Chondrocyte (in vitro differentiated cells): Measurements from ENCODE around the gene IL27RA. TPM values are rescaled to one million over a fixed set of nuclear protein-coding genes. Genes with fewer than 3 reads are reported as not detected.

Experiments
- DNase-seq: peaks from one replicate; pipeline ENCODE4 v3.0.0; 2021; ENCODE audit warnings: mixed read lengths, low spot score
- H3K27ac Mint-ChIP-seq: one replicate; pipeline ENCODE4 v1.8.0; 2021; ENCODE audit warnings: mild to moderate bottlenecking, moderate library complexity, mixed read lengths; ENCODE audit not compliant: unreplicated experiment
- H3K27me3 Mint-ChIP-seq: 2 replicates; pipeline ENCODE4 v1.8.0; 2021; ENCODE audit warnings: low read depth, mixed read lengths
- H3K36me3 Mint-ChIP-seq: 2 replicates; pipeline ENCODE4 v1.8.0; 2021; ENCODE audit warnings: low read depth, mixed read lengths
- H3K4me1 Mint-ChIP-seq: 2 replicates; pipeline ENCODE4 v1.8.0; 2021; ENCODE audit warnings: low read depth, mild to moderate bottlenecking, mixed read lengths
- H3K4me3 Mint-ChIP-seq: one replicate; pipeline ENCODE4 v1.8.0; 2021; ENCODE audit warnings: mild to moderate bottlenecking, moderate library complexity, mixed read lengths; ENCODE audit not compliant: unreplicated experiment
- H3K9me3 Mint-ChIP-seq: 2 replicates; pipeline ENCODE4 v1.8.0; 2021; ENCODE audit warnings: low read depth, mixed read lengths
- CTCF ChIP-seq: fragments of 200-600 bp; sonication (generic); IDR thresholded peaks from 2 replicates; pipeline ENCODE4 v1.5.0; 2021; ENCODE audit warnings: antibody characterized with exemption, mild to moderate bottlenecking, moderate library complexity
- total RNA-seq: library from RNA; stranded (reverse); gene quantifications from 3 replicates; pipeline ENCODE4 v1.2.1, GENCODE V29; 2021

The IL27RA gene
- total RNA-seq, 1 donor from 2014 or later = 3.0 TPM

GRCh38 chr19:14063105-14063504 lies 31.5 kb downstream of the IL27RA start:
- DNase-seq = no peak
- Mint-ChIP-seq H3K27ac (no peak overlapping the region), H3K4me3 (no peak overlapping the region), H3K27me3 (peaks cover 3% of the 10 kb centered on the region), H3K4me1 (peaks cover 6% of the 10 kb centered on the region), H3K9me3 (no peaks in the 10 kb centered on the region), H3K36me3 (no peaks in the 10 kb centered on the region)
- TF ChIP-seq CTCF = no peak

GRCh38 chr19:14066134-14066533 lies 34.6 kb downstream of the IL27RA start:
- no peaks in the 10 kb centered on the region for H3K36me3 Mint-ChIP-seq
- TF ChIP-seq CTCF = no peak
- no peaks in the 10 kb centered on the region for H3K27me3 Mint-ChIP-seq
- H3K27ac Mint-ChIP-seq = no peak overlapping the region
- no peaks in the 10 kb centered on the region for H3K9me3 Mint-ChIP-seq
- H3K4me3 Mint-ChIP-seq = no peak overlapping the region
- no peak for DNase-seq
- no peaks in the 10 kb centered on the region for H3K4me1 Mint-ChIP-seq

DNA sequence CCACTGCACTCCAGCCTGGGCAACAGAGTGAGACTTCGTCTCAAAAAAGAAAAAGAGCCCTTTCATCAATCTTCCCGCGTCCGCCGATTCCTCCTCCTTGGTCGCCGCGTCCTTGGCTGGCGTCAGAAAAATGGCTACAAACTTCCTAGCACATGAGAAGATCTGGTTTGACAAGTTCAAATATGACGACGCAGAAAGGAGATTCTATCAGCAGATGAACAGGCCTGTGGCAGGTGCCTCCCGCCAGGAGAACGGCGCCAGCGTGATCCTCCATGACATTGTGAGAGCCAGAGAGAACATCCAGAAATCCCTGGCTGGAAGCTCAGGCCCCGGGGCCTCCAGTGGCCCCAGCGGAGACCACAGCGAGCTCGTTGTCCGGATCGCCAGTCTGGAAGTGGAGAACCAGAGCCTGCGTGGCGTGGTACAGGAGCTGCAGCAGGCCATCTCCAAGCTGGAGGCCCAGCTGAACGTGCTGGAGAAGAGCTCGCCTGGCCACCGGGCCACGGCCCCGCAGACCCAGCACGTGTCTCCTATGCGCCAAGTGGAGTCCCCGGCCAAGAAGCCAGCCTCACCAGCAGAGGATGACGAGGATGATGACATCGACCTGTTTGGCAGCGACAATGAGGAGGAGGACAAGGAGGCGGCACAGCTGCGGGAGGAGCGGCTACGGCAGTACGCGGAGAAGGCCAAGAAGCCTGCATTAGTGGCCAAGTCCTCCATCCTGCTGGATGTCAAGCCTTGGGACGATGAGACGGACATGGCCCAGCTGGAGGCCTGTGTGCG lies 38.9 kb downstream of the IL27RA start:
- peaks cover 17% of the 10 kb centered on the region for H3K4me1 Mint-ChIP-seq
- TF ChIP-seq CTCF = no peak
- no peak overlapping the region for H3K4me3 Mint-ChIP-seq
- H3K27me3 Mint-ChIP-seq = no peaks in the 10 kb centered on the region
- H3K27ac Mint-ChIP-seq = no peak overlapping the region
- no peaks in the 10 kb centered on the region for H3K36me3 Mint-ChIP-seq
- no peaks in the 10 kb centered on the region for H3K9me3 Mint-ChIP-seq
- DNase-seq = no peak

- no peaks in the 10 kb centered on the region for H3K27me3 Mint-ChIP-seq
- peaks cover 18% of the 10 kb centered on the region for H3K4me1 Mint-ChIP-seq
- H3K4me3 Mint-ChIP-seq = peak within 1 kb of the TSS; percentile 98
- no peak for DNase-seq
- no peak for TF ChIP-seq CTCF
- no peaks in the 10 kb centered on the region for H3K9me3 Mint-ChIP-seq
- H3K36me3 Mint-ChIP-seq = no peaks in the 10 kb centered on the region
- H3K27ac Mint-ChIP-seq = peak within 1 kb of the TSS; percentile 54
Observed at GRCh38 chr19:14072535-14073260, 41.1 kb downstream of the IL27RA start, which contains the start of gene MISP3. Gene MISP3 (plus strand): TSS chr19:14072786. CDS start chr19:14073310, 524 bp downstream.

DNA sequence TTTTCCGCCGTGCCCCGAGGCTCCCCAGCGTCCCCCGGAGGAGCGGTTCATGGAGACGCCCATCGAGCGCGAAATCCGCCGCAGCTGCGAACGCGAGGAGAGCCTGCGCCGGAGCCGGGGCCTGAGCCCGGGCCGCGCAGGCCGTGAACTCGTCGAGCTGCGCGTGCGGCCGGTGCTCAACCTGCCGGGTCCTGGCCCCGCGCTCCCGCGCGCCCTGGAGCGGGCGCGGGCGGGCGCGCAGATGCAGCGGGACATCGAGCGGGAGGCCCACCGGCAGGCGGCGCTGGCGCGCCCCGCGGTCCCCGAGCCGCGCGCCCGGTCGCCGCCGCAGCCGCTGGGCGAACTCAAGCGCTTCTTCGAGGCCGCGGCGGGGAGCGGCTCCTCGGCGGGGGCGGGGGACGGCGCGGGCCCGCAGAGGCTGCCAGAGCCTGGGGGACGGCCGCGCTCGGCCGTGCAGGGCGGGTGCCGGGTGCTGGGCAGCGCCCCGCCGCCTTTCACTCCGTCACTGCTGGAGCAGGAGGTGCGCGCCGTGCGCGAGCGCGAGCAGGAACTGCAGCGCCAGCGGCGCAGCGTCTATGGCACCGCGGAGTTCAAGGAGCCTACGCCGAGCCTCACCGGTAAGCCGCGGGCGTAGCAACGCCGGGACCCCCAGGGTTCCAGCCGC lies 41.8 kb downstream of the IL27RA start:
- H3K9me3 Mint-ChIP-seq = no peaks in the 10 kb centered on the region
- TF ChIP-seq CTCF = peak; percentile 70
- H3K36me3 Mint-ChIP-seq = no peaks in the 10 kb centered on the region
- DNase-seq = no peak
- H3K4me3 Mint-ChIP-seq = peak overlapping the region; percentile 98
- no peaks in the 10 kb centered on the region for H3K27me3 Mint-ChIP-seq
- peak overlapping the region; percentile 92 for H3K27ac Mint-ChIP-seq
- peaks cover 18% of the 10 kb centered on the region for H3K4me1 Mint-ChIP-seq
